ENCODE results near the gene RASA3.

DNA sequence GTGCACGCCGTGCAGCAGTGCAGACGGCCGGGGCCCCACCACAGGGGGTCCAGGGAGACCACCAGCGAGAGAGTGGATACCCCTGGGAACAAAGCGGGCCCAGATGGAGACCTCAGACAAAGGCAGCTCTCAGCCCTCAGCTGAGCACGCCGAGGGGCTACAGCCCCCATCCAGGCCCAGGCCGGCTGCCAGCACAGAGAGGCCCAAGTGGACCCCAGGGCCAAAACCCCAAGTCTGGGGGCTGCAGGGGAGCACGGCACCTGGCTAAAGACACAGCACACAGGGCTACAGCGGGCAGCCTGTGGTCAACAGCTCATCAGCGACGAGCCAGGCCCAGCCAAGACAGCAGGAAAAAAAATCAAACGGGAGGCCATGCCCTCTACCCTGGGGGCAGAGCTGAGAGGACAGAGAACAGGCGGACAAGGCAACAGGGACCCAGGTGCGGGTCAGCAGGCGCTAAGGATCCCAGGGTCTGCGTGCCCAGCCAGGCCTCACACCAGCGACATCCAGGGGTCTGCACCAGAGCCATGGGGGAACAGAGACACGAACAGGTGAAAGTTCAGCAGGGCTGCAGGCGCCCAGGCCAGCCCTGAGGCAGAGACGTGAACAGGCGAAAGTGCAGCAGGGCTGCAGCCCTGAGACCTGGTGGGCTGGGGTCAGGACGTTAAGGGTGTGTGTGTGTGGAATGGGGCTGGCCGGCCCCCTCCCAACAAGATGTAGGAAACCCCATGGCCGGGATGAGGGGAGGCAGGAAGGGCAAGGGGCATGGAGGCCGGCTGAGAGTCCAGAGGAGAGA, 34.3 kb downstream of the RASA3 start:
- TF ChIP-seq SUZ12 (IDR thresholded peaks at IDR 0.05; ENCODE audit: extremely low read depth, insufficient read depth, insufficient read length) (no peak), ZNF274 (IDR thresholded peaks at IDR 0.05; ENCODE audit: low read depth, low read length) (no peak), YY1 (IDR thresholded peaks at IDR 0.05; ENCODE audit: insufficient read depth, insufficient read length) (no peak)

All from NT2/D1 (cell line).